K562 (cell line): ENCODE measurements around the gene NDST1.

ENCODE experiments used
- ATF1 ChIP-seq, 2 experiments: fragments of 450-650 bp in 1 of 2; IDR thresholded peaks; 2 replicates each; pipeline ENCODE4 v1.6.1; 2016; ENCODE audit warnings: missing compliant biosample characterization in 1 of 2, missing genetic modification characterization in 1 of 2
- ATF6 ChIP-seq: sonication (generic); formaldehyde crosslinking; IDR thresholded peaks from 2 replicates; pipeline ENCODE4 v1.4.0; 2020; ENCODE audit warnings: mild to moderate bottlenecking, missing genetic modification reagents
- HCFC1 ChIP-seq: IDR thresholded peaks from 2 replicates; pipeline ENCODE4 v1.6.1; 2012; ENCODE audit warnings: low read depth, low read length, improper control_type of control experiment
- HMG20B ChIP-seq: fragments of 250-450 bp; sonication (Bioruptor Pico); IDR thresholded peaks from 2 replicates; pipeline ENCODE4 v1.5.0; 2021; ENCODE audit warnings: mild to moderate bottlenecking
- MTA1 ChIP-seq: fragments of 450-650 bp; IDR thresholded peaks from 2 replicates; pipeline ENCODE4 v1.6.1; 2017; ENCODE audit warnings: borderline replicate concordance
- MXI1 ChIP-seq: IDR thresholded peaks from 2 replicates; pipeline ENCODE4 v1.6.1; 2011; ENCODE audit warnings: low read depth, mild to moderate bottlenecking, improper control_type of control experiment, low read length
- PTTG1 ChIP-seq: fragments of 450-650 bp; IDR thresholded peaks from 2 replicates; pipeline ENCODE4 v1.6.1; 2016; ENCODE audit warnings: low read depth, mild to moderate bottlenecking, missing genetic modification characterization, missing compliant biosample characterization
- YBX1 ChIP-seq: fragments of 450-650 bp; IDR thresholded peaks from 2 replicates; pipeline ENCODE4 v1.7.1; 2016; ENCODE audit warnings: mild to moderate bottlenecking
- ZFP36 ChIP-seq: fragments of 150-350 bp; IDR thresholded peaks from 2 replicates; pipeline ENCODE4 v1.6.1; 2018; ENCODE audit warnings: low read length, low read depth; ENCODE audit not compliant: partially characterized antibody
- ZNF280B ChIP-seq: fragments of 250-450 bp; sonication (Bioruptor Pico); IDR thresholded peaks from 2 replicates; pipeline ENCODE4 v1.5.1; 2021; ENCODE audit warnings: mild to moderate bottlenecking
- TF ChIP-seq, protein P1 (sequence below): sonication (generic); formaldehyde crosslinking; IDR thresholded peaks from 2 replicates; pipeline ENCODE4 v1.9.0; 2022; ENCODE audit warnings: mild to moderate bottlenecking, missing genetic modification reagents
- TF ChIP-seq, protein P2 (sequence below), 3 experiments: IDR thresholded peaks in 2 of 3; conservative IDR thresholded peaks in 1 of 3; 2 replicates each; pipeline ENCODE4 v1.5.1; 2011 to 2012; ENCODE audit warnings: low read length in 3 of 3, mild to moderate bottlenecking in 3 of 3, control low read depth in 2 of 3, improper control_type of control experiment in 1 of 3, inconsistent platforms in 1 of 3, low read depth in 1 of 3, mixed read lengths in 1 of 3, moderate library complexity in 1 of 3; ENCODE audit not compliant: insufficient read depth in 2 of 3
- TF ChIP-seq, protein P3 (sequence below): fragments of 450-650 bp; formaldehyde crosslinking; IDR thresholded peaks from 2 replicates; pipeline ENCODE4 v1.4.0; 2022; ENCODE audit warnings: missing genetic modification characterization
- TF ChIP-seq, protein P4 (sequence below): fragments of 250-450 bp; sonication (Bioruptor Pico); IDR thresholded peaks from 2 replicates; pipeline ENCODE4 v1.9.0; 2021; ENCODE audit warnings: mild to moderate bottlenecking

GRCh38 chr5:150532996-150533395 lies 25.1 kb downstream of the NDST1 start:
- TF ChIP-seq, protein P1, sequence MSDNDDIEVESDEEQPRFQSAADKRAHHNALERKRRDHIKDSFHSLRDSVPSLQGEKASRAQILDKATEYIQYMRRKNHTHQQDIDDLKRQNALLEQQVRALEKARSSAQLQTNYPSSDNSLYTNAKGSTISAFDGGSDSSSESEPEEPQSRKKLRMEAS (CRISPR knock-in tag), result no peak
- TF ChIP-seq YBX1 (no peak), ATF1 (CRISPR knock-in tag; IDR thresholded peaks at IDR 0.05) (no peak), ATF1 (tag; IDR thresholded peaks at IDR 0.05) (no peak), MXI1 (no peak), PTTG1 (tag) (no peak), MTA1 (no peak), ATF6 (CRISPR knock-in tag) (no peak), HMG20B (CRISPR knock-in tag) (no peak), ZFP36 (no peak), ZNF280B (CRISPR knock-in tag) (no peak), HCFC1 (no peak)
- TF ChIP-seq, protein P2, sequence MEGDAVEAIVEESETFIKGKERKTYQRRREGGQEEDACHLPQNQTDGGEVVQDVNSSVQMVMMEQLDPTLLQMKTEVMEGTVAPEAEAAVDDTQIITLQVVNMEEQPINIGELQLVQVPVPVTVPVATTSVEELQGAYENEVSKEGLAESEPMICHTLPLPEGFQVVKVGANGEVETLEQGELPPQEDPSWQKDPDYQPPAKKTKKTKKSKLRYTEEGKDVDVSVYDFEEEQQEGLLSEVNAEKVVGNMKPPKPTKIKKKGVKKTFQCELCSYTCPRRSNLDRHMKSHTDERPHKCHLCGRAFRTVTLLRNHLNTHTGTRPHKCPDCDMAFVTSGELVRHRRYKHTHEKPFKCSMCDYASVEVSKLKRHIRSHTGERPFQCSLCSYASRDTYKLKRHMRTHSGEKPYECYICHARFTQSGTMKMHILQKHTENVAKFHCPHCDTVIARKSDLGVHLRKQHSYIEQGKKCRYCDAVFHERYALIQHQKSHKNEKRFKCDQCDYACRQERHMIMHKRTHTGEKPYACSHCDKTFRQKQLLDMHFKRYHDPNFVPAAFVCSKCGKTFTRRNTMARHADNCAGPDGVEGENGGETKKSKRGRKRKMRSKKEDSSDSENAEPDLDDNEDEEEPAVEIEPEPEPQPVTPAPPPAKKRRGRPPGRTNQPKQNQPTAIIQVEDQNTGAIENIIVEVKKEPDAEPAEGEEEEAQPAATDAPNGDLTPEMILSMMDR (IDR thresholded peaks at IDR 0.05 in 2 of 3, conservative IDR thresholded peaks at IDR 0.05 in 1 of 3; ENCODE audit: insufficient read depth in 2 of 3, low read depth in 1 of 3, low read length in 3 of 3), result no peak
- TF ChIP-seq, protein P3, sequence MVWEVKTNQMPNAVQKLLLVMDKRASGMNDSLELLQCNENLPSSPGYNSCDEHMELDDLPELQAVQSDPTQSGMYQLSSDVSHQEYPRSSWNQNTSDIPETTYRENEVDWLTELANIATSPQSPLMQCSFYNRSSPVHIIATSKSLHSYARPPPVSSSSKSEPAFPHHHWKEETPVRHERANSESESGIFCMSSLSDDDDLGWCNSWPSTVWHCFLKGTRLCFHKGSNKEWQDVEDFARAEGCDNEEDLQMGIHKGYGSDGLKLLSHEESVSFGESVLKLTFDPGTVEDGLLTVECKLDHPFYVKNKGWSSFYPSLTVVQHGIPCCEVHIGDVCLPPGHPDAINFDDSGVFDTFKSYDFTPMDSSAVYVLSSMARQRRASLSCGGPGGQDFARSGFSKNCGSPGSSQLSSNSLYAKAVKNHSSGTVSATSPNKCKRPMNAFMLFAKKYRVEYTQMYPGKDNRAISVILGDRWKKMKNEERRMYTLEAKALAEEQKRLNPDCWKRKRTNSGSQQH (CRISPR knock-in tag), result no peak
- TF ChIP-seq, protein P4, sequence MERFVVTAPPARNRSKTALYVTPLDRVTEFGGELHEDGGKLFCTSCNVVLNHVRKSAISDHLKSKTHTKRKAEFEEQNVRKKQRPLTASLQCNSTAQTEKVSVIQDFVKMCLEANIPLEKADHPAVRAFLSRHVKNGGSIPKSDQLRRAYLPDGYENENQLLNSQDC (CRISPR knock-in tag), result no peak
